Measurements from ENCODE around the gene KCND3.

GRCh38 chr1:111747947-111748346 lies 241.5 kb downstream of the KCND3 start:
- no peak for TF ChIP-seq CTCF (IDR thresholded peaks at IDR 0.05)
- no peak for TF ChIP-seq POLR2A (IDR thresholded peaks at IDR 0.05)

Measured in lower leg skin (tissue), 3 donors.